Skeletal muscle satellite cell (primary cell): ENCODE results near the gene C6orf118.
A peak's percentile ranks its signal among the peaks of the same experiment; 100 is the strongest.

ENCODE experiments used
- H3K27me3 ChIP-seq: 2 replicates; pipeline ENCODE4 v1.7.0; 2013; ENCODE audit warnings: low read length; ENCODE audit not compliant: control insufficient read depth, insufficient read depth
- H3K36me3 ChIP-seq: 2 replicates; pipeline ENCODE4 v1.7.0; 2013; ENCODE audit warnings: mild to moderate bottlenecking, control low read depth, low read length; ENCODE audit not compliant: insufficient read depth
- H3K4me1 ChIP-seq: 2 replicates; pipeline ENCODE4 v1.7.0; 2013; ENCODE audit warnings: low read length; ENCODE audit not compliant: control insufficient read depth, insufficient read depth
- H3K4me2 ChIP-seq: 2 replicates; pipeline ENCODE4 v1.7.0; 2013; ENCODE audit warnings: mild to moderate bottlenecking, low read length
- H3K4me3 ChIP-seq: 2 replicates; pipeline ENCODE4 v1.7.0; 2013; ENCODE audit warnings: low read length
- H3K9ac ChIP-seq: 2 replicates; pipeline ENCODE4 v1.7.0; 2013; ENCODE audit warnings: mild to moderate bottlenecking, low read depth, low read length, moderate library complexity
- H3K9me3 ChIP-seq: replicated peaks from 2 replicates; pipeline ENCODE4 v1.7.0; 2013; ENCODE audit warnings: mild to moderate bottlenecking, control low read depth, low read length

The C6orf118 gene

GRCh38 chr6:165243801-165244200 is 65.6 kb downstream of the C6orf118 start:
- no peak overlapping the region for H3K4me2 ChIP-seq
- no peaks in the 10 kb centered on the region for H3K9me3 ChIP-seq
- H3K9ac ChIP-seq: no peak overlapping the region
- H3K27me3 ChIP-seq: no peaks in the 10 kb centered on the region
- H3K36me3 ChIP-seq: no peaks in the 10 kb centered on the region
- H3K4me3 ChIP-seq: no peak overlapping the region
- peaks cover 12% of the 10 kb centered on the region for H3K4me1 ChIP-seq

- peaks cover 10% of the 10 kb centered on the region for H3K4me1 ChIP-seq
- H3K4me3 ChIP-seq: no peak overlapping the region
- no peak overlapping the region for H3K9ac ChIP-seq
- no peaks in the 10 kb centered on the region for H3K27me3 ChIP-seq
- H3K9me3 ChIP-seq: no peaks in the 10 kb centered on the region
- no peak overlapping the region for H3K4me2 ChIP-seq
- no peaks in the 10 kb centered on the region for H3K36me3 ChIP-seq
Observed at GRCh38 chr6:165236326-165236725, 73.1 kb downstream of the C6orf118 start.

- H3K4me1 ChIP-seq: peaks cover 18% of the 10 kb centered on the region
- H3K9me3 ChIP-seq: no peaks in the 10 kb centered on the region
- H3K36me3 ChIP-seq: no peaks in the 10 kb centered on the region
- no peak overlapping the region for H3K4me3 ChIP-seq
- no peaks in the 10 kb centered on the region for H3K27me3 ChIP-seq
- H3K9ac ChIP-seq: peak overlapping the region; percentile 43
- H3K4me2 ChIP-seq: no peak overlapping the region
Observed at GRCh38 chr6:165232731-165233488, 76.5 kb downstream of the C6orf118 start.

GRCh38 chr6:165231581-165232561 is 77.5 kb downstream of the C6orf118 start:
- no peaks in the 10 kb centered on the region for H3K27me3 ChIP-seq
- peak overlapping the region; percentile 43 for H3K9ac ChIP-seq
- no peaks in the 10 kb centered on the region for H3K36me3 ChIP-seq
- H3K4me1 ChIP-seq: peaks cover 26% of the 10 kb centered on the region
- no peaks in the 10 kb centered on the region for H3K9me3 ChIP-seq
- H3K4me3 ChIP-seq: no peak overlapping the region
- H3K4me2 ChIP-seq: peak overlapping the region; percentile 52

GRCh38 chr6:165231177-165231576 is 78.2 kb downstream of the C6orf118 start:
- Histone ChIP-seq H3K27me3 (no peaks in the 10 kb centered on the region), H3K36me3 (no peaks in the 10 kb centered on the region), H3K4me1 (peaks cover 26% of the 10 kb centered on the region), H3K4me3 (no peak overlapping the region), H3K9me3 (no peaks in the 10 kb centered on the region), H3K4me2 (no peak overlapping the region), H3K9ac (peak overlapping the region; percentile 43)
